Type B pancreatic cell (in vitro differentiated cells): ENCODE results near the gene KCP. TPM values are rescaled to one million over a fixed set of nuclear protein-coding genes. Genes with fewer than 3 reads are reported as not detected.

Experiments used
- DNase-seq: peaks from one replicate; pipeline ENCODE4 v3.0.0; 2021; ENCODE audit warnings: mixed read lengths; ENCODE audit not compliant: unreplicated experiment; ENCODE audit errors: extremely low spot score
- H3K27ac Mint-ChIP-seq: 2 replicates; pipeline ENCODE4 v1.8.0; 2021; ENCODE audit warnings: mild to moderate bottlenecking, mixed read lengths
- H3K27me3 Mint-ChIP-seq: 2 replicates; pipeline ENCODE4 v1.8.0; 2021; ENCODE audit warnings: mixed read lengths
- H3K36me3 Mint-ChIP-seq: 2 replicates; pipeline ENCODE4 v1.8.0; 2021; ENCODE audit warnings: mixed read lengths
- H3K4me1 Mint-ChIP-seq: one replicate; pipeline ENCODE4 v1.8.0; 2021; ENCODE audit warnings: mixed read lengths; ENCODE audit not compliant: unreplicated experiment
- H3K4me3 Mint-ChIP-seq: 2 replicates; pipeline ENCODE4 v1.8.0; 2021; ENCODE audit warnings: mild to moderate bottlenecking, mixed read lengths
- H3K9me3 Mint-ChIP-seq: 2 replicates; pipeline ENCODE4 v1.8.0; 2021; ENCODE audit warnings: mixed read lengths
- total RNA-seq: library from RNA; stranded (reverse); gene quantifications from 2 replicates; pipeline ENCODE4 v1.2.1, GENCODE V29; 2021; ENCODE audit warnings: low replicate concordance
- TF ChIP-seq, protein P1 (sequence below): fragments of 200-600 bp; sonication (generic); conservative IDR thresholded peaks from 2 replicates; pipeline ENCODE4 v1.5.0; 2021; ENCODE audit warnings: antibody characterized with exemption, mild to moderate bottlenecking

KCP gene
- total RNA-seq, 1 donor from 2014 or later, result 4.2 TPM

DNA sequence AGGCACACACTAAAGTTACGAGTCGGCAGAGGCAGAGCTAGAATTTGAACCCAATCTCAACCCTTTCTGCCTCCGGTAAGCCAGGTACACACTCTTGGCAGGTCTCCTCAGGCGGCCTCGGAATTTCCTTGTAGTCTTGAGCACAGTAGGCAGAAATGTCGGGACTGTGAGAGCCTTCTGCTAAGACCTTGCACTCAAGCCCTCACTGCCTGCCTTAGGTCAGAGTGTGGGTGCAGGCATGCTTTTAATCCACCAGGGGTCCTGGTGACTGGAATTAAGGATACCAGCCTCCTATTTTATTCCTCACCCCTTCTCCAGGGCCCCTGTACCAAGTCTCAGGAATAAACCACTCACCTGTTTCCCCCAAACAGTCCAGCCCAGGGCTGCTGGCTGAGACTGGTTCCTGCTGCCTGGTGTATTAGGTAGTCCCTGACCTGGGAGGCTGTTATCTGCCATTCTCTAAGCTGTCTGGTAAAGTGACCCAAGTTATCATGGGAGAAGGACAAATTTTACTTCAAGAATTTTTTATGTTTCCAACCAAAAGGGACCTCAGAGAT lies 47.0 kb downstream of the KCP start:
- Mint-ChIP-seq H3K27ac (peak overlapping the region; percentile 88), H3K4me3 (peak overlapping the region; percentile 97), H3K27me3 (peaks cover 14% of the 10 kb centered on the region), H3K4me1 (peaks cover 50% of the 10 kb centered on the region), H3K9me3 (no peaks in the 10 kb centered on the region), H3K36me3 (peaks cover 17% of the 10 kb centered on the region)
- TF ChIP-seq, protein P1, sequence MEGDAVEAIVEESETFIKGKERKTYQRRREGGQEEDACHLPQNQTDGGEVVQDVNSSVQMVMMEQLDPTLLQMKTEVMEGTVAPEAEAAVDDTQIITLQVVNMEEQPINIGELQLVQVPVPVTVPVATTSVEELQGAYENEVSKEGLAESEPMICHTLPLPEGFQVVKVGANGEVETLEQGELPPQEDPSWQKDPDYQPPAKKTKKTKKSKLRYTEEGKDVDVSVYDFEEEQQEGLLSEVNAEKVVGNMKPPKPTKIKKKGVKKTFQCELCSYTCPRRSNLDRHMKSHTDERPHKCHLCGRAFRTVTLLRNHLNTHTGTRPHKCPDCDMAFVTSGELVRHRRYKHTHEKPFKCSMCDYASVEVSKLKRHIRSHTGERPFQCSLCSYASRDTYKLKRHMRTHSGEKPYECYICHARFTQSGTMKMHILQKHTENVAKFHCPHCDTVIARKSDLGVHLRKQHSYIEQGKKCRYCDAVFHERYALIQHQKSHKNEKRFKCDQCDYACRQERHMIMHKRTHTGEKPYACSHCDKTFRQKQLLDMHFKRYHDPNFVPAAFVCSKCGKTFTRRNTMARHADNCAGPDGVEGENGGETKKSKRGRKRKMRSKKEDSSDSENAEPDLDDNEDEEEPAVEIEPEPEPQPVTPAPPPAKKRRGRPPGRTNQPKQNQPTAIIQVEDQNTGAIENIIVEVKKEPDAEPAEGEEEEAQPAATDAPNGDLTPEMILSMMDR, result peak; percentile 79
- DNase-seq, result no peak

- Mint-ChIP-seq H3K27me3 (peaks cover 9% of the 10 kb centered on the region), H3K9me3 (no peaks in the 10 kb centered on the region), H3K4me3 (peak within 1 kb of the TSS; percentile 97), H3K27ac (peak within 1 kb of the TSS; percentile 88), H3K4me1 (peaks cover 43% of the 10 kb centered on the region), H3K36me3 (peaks cover 17% of the 10 kb centered on the region)
- peak; percentile 99 for DNase-seq
- TF ChIP-seq, protein P1, result peak; percentile 50
Measured at GRCh38 chr7:128862571-128863432, 47.7 kb downstream of the KCP start, which contains the start of gene ATP6V1F. ATP6V1F (plus strand) TSS chr7:128862856; CDS start chr7:128862905, 49 bp downstream.

GRCh38 chr7:128861957-128862570 lies 48.4 kb downstream of the KCP start:
- no peaks in the 10 kb centered on the region for H3K9me3 Mint-ChIP-seq
- no peak for DNase-seq
- H3K4me3 Mint-ChIP-seq, result peak overlapping the region; percentile 97
- H3K4me1 Mint-ChIP-seq, result peaks cover 38% of the 10 kb centered on the region
- H3K27ac Mint-ChIP-seq, result peak overlapping the region; percentile 88
- peaks cover 5% of the 10 kb centered on the region for H3K27me3 Mint-ChIP-seq
- peaks cover 14% of the 10 kb centered on the region for H3K36me3 Mint-ChIP-seq
- TF ChIP-seq, protein P1, result no peak

DNA sequence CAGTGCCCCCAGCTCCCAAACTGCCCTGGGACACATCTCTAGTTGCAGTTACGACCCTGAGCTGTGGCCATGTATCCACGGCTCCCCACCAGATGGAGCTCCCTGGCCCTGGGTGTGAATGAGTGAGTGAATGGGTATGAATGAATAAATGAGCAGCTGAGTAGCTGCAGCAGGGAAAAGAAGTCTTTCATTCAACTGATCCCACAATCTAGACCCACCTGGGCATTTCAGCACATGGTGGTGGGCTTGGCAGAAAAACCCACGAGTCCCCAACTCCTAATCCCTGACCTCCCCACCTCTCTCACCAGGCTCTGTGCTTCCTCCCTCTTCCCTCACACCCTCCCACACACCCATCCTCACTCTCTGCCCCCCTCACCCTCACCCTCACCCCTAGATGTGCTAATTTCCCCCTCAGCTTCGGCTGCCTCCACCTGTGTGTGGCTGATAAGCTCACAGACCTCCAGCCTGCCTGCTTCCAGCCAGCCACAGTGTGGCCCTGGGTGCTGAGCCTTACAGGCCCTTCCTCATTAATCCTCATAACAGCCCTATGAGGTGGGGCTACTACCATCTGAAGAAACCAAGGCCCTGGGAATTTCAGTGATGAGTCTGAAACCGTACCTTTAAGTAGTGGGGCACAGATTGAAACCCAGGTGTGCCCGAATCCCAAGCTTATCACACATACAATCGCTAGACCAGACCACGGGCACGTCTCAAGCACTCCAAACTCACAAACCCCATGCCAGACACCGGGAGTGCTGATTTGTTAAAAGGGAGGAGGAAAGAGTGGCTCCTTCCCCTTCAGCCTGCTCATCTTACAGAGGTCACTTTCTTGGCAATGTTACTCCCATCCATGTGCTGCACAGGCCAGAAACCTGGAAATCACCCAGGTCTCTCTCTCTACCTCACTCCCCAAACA lies 50.1 kb downstream of the KCP start:
- peak overlapping the region; percentile 7 for H3K27ac Mint-ChIP-seq
- H3K9me3 Mint-ChIP-seq, result no peaks in the 10 kb centered on the region
- H3K36me3 Mint-ChIP-seq, result peaks cover 4% of the 10 kb centered on the region
- peak overlapping the region; percentile 7 for H3K4me3 Mint-ChIP-seq
- peaks cover 28% of the 10 kb centered on the region for H3K4me1 Mint-ChIP-seq
- H3K27me3 Mint-ChIP-seq, result no peaks in the 10 kb centered on the region
- TF ChIP-seq, protein P1, result no peak
- DNase-seq, result no peak
